Pancreas (tissue), 10 donors: ENCODE data around the gene TPM1. TPM values are rescaled to one million over a fixed set of nuclear protein-coding genes. Genes with fewer than 3 reads are reported as not detected.

ENCODE experiments used
- ATAC-seq, 4 donors: fragments of 200-7000 bp; cut with Tn5 transposase; one replicate each; pipeline versions ENCODE4 v1.8.0 to v1.9.1; 2020; ENCODE audit warnings: mild to moderate bottlenecking in 4 of 4, moderate library complexity in 4 of 4
- DNase-seq, 6 donors: peaks; one replicate each; pipeline ENCODE4 v3.0.0-alpha.2; 2020
- FAIRE-seq: peaks from 2 replicates; lab custom pipeline; 2012; peaks lifted over from hg19 to GRCh38; lab: Jason Lieb, UNC
- H3K27ac ChIP-seq, 4 donors: fragments of 200-600 bp; sonication (generic); 1 replicate in 3 of 4; 2 replicates in 1 of 4; pipeline versions ENCODE4 v1.5.0 to v1.8.0; 2020
- H3K27me3 ChIP-seq, 4 donors: fragments of 200-600 bp; one replicate each; pipeline ENCODE4 v1.8.0; 2021
- H3K36me3 ChIP-seq, 3 donors: fragments of 200-600 bp; sonication (generic) in 1 of 3; one replicate each; pipeline versions ENCODE4 v1.5.0 to v1.8.0; 2020 to 2021
- H3K4me1 ChIP-seq, 3 donors: fragments of 200-600 bp; one replicate each; pipeline ENCODE4 v1.8.0; 2021
- H3K4me3 ChIP-seq, 4 donors: fragments of 200-600 bp; sonication (generic) in 2 of 4; one replicate each; pipeline versions ENCODE4 v1.5.0 to v1.8.0; 2020 to 2021
- H3K9me3 ChIP-seq, 4 donors: fragments of 200-600 bp; one replicate each; pipeline ENCODE4 v1.8.0; 2021
- WGBS, 2 donors: extraction: QIAGEN DNeasy Blood & Tissue Kit; methylation state at CpG; one replicate each; pipeline ENCODE4 v1.1.7; 2013; 5-methylcytosine and 5-hydroxymethylcytosine counted together
- intact Hi-C, 3 donors: fragments of 100-400 bp; cut with DNase I; formaldehyde crosslinking; loops; one replicate each; pipeline versions ENCODE4 v1.11.1 to v1.14.2; 2022
- polyA plus RNA-seq, 2 donors: library from polyadenylated mRNA; stranded (reverse); fragments of 200-250 nt; gene quantifications; one replicate each; pipeline ENCODE4 v1.2.3, GENCODE V29; 2013
- total RNA-seq, 6 donors: library from RNA; stranded (reverse); fragmentation: NEBNext Ultra II Directional in 4 of 6; extraction: Animal tissue kit (Norgen Biotek cat#: 25700) in 4 of 6; gene quantifications; one replicate each; pipeline versions ENCODE4 v1.2.1 to v1.2.4, GENCODE V29; 2021 to 2023
- TF ChIP-seq, protein P1 (sequence below), 4 donors: fragments of 200-600 bp; sonication (generic) in 3 of 4; IDR thresholded peaks; one replicate each; pipeline versions ENCODE4 v1.5.0 to v1.8.0; 2021; ENCODE audit warnings: antibody characterized with exemption in 4 of 4
- donor health status: healthy with polysubstance abuse.
- donor health status: DM: no; HTN: no; CAD: no; lungs with moderate emphysema.
- donor health status: DM: no; HTN: no; CAD: no.
- donor health status: control.
- donor health status: control.
- donor health status: Bipolar disorder and iron deficiency.
- donor health status: DM: yes; HTN: yes; CAD: no.
- donor health status: DM: no; HTN: no; CAD: no.
- donor health status: DM: no; HTN: no; CAD: no.
- donor health status: DM: yes; HTN: yes; CAD: no.

The TPM1 gene
- total and polyA plus RNA-seq, 8 donors: 114 to 482 (median 263) TPM

DNA sequence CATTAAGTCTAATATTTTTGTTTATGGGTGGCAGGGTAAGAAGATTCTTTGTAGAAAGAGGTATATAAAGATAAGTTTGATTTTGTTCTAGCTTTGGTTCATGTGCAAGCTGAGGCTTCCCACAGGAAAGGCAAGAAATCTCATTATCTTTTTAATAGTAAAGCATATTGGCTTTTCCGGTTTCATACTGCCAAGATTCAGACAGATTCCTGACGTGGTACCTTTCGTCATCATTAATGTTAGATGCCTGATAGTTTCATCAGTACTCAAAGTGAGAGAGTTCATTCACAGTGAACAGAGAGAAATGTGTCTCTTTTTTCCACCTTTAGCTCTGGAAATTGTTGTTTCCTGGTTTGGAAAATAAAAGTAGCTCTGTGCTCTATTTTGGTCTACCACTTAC lies 16.5 kb downstream of the TPM1 start:
- ATAC-seq: no peak
- Histone ChIP-seq H3K27me3 (no peaks in the 10 kb centered on the region), H3K27ac (no peak overlapping the region), H3K4me3 (no peak overlapping the region), H3K36me3 (peaks cover 11 to 72% (median 40%) of the 10 kb centered on the region in 3 donors), H3K4me1 (peaks cover 7 to 20% (median 14%) of the 10 kb centered on the region in 3 donors), H3K9me3 (no peaks in the 10 kb centered on the region)
- TF ChIP-seq, protein P1, sequence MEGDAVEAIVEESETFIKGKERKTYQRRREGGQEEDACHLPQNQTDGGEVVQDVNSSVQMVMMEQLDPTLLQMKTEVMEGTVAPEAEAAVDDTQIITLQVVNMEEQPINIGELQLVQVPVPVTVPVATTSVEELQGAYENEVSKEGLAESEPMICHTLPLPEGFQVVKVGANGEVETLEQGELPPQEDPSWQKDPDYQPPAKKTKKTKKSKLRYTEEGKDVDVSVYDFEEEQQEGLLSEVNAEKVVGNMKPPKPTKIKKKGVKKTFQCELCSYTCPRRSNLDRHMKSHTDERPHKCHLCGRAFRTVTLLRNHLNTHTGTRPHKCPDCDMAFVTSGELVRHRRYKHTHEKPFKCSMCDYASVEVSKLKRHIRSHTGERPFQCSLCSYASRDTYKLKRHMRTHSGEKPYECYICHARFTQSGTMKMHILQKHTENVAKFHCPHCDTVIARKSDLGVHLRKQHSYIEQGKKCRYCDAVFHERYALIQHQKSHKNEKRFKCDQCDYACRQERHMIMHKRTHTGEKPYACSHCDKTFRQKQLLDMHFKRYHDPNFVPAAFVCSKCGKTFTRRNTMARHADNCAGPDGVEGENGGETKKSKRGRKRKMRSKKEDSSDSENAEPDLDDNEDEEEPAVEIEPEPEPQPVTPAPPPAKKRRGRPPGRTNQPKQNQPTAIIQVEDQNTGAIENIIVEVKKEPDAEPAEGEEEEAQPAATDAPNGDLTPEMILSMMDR (IDR thresholded peaks at IDR 0.05): no peak
- WGBS, 2 donors: 50 to 53% methylated on average over 3 of the region's 3 CpGs
- intact Hi-C loops: no loop called here
- no peak for FAIRE-seq
- no peak for DNase-seq

DNA sequence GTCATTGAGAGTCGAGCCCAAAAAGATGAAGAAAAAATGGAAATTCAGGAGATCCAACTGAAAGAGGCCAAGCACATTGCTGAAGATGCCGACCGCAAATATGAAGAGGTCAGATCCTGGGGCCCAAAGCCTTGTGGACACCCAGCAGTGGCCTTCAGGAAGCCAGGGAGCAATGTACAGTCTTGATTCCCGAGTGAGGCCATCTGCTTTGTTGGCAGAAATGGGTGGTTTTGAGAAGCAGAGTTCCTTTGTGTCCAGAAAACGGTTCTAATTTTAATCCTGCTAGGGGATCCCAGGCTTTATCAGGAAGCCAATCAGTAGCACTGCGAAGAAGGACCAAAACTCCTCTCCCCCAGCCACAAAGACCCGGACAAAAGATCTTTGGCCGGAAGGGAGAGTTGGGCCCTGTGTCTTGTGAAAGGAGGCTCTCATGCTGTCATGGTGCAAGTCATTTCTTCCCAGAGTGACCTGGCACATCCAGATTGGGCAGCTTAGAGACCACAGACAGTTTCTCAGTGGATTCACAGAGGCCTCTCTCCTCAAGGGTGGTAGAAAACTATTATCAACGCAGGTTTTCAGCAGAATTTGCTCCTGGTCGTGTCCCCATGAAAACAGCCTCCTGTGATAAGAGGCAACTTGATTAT lies 17.1 kb downstream of the TPM1 start:
- FAIRE-seq (no peak), ATAC-seq (no peak), DNase-seq (no peak)
- Histone ChIP-seq H3K4me3 (no peak overlapping the region), H3K27me3 (no peaks in the 10 kb centered on the region), H3K9me3 (no peaks in the 10 kb centered on the region), H3K36me3 (peaks cover 11 to 75% (median 40%) of the 10 kb centered on the region in 3 donors), H3K4me1 (peaks cover under 1 to 14% (median 11%) of the 10 kb centered on the region in 3 donors), H3K27ac (no peak overlapping the region)
- intact Hi-C loops: no loop called here
- 82 to 86% methylated on average over 10 of the region's 10 CpGs for WGBS, 2 donors
- TF ChIP-seq, protein P1 (IDR thresholded peaks at IDR 0.05): no peak

DNA sequence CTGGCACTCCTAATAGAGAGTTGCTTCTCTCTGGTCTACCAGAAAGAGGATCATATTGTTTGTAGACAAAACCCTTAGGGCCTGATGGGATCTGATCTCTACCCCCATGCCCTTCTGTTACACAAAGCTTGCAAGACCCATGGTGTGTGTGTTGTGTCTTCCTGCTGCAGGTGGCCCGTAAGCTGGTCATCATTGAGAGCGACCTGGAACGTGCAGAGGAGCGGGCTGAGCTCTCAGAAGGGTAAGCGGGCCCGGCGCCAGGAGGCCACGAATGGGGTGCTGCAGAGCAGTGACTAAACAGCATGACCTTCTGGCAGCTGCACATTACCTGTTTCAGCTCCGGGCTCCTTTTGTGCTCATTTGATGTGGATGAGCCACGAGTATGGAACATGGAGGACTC lies 18.2 kb downstream of the TPM1 start:
- WGBS, 2 donors: 90 to 93% methylated on average over 10 of the region's 10 CpGs
- TF ChIP-seq, protein P1 (IDR thresholded peaks at IDR 0.05): no peak
- ATAC-seq (no peak), FAIRE-seq (no peak), DNase-seq (no peak)
- no peak overlapping the region for H3K27ac ChIP-seq
- H3K4me3 ChIP-seq: no peak overlapping the region
- no peaks in the 10 kb centered on the region for H3K9me3 ChIP-seq
- no peaks in the 10 kb centered on the region for H3K27me3 ChIP-seq
- intact Hi-C loops: no loop called here
- H3K4me1 ChIP-seq: peaks cover 0 to 4% (median 4%) of the 10 kb centered on the region in 3 donors
- peaks cover 11 to 85% (median 40%) of the 10 kb centered on the region in 3 donors for H3K36me3 ChIP-seq

DNA sequence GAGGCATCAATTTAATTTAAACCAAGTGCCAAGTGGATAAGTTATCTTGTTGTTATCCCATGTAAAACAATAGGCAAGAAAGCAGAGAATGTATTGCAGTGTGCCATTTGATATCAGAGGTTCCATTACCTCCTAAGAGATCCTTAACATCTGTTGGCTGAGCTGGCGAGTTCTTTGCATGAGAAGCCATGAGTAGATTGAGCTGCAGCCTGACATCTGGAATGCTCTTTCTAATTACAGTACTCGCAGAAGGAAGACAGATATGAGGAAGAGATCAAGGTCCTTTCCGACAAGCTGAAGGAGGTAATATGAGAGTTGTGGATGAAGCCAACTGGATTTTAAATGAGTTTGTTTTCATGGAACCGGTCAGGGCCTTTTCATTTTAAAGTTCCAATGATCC lies 19.4 kb downstream of the TPM1 start:
- Histone ChIP-seq H3K4me1 (no peaks in the 10 kb centered on the region), H3K36me3 (peaks cover 10 to 90% (median 40%) of the 10 kb centered on the region in 3 donors), H3K4me3 (no peak overlapping the region), H3K9me3 (no peaks in the 10 kb centered on the region), H3K27ac (no peak overlapping the region), H3K27me3 (no peaks in the 10 kb centered on the region)
- no peak for DNase-seq
- WGBS, 2 donors: 80 to 84% methylated on average over 4 of the region's 4 CpGs
- no peak for ATAC-seq
- TF ChIP-seq, protein P1 (IDR thresholded peaks at IDR 0.05): no peak
- FAIRE-seq: no peak
- intact Hi-C loops: no loop called here

DNA sequence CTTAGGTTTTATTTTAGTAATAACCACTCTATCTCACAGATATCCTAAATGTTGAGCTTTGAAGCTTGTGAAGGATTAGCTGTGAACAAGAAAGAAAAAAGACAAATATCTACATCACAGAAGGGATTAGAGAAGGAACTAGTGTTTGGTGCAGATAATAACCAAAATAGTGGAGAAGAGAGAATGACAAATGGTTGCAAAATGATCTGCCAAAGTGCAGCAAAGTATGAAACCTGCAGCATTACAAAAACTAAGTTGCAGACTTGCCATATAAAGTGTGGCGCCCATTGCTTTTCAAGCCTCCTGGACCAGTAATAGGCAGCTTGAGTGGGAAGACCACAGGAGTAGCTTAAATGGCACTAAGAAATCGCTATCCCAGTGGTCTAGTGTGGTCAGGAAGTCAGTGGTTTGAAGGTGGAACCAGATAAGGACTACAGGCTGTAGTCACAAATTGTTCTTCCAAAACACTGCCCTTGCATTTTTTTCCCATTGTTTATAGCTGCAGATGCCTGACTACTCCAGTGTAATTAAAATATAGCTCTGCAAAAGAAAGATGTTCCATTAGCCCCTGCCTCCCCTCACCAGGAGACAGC lies 20.7 kb downstream of the TPM1 start:
- peaks cover 6 to 90% (median 40%) of the 10 kb centered on the region in 3 donors for H3K36me3 ChIP-seq
- DNase-seq (no peak), ATAC-seq (no peak), FAIRE-seq (no peak)
- H3K9me3 ChIP-seq: no peaks in the 10 kb centered on the region
- H3K4me1 ChIP-seq: no peaks in the 10 kb centered on the region
- no peaks in the 10 kb centered on the region for H3K27me3 ChIP-seq
- WGBS, 2 donors: 92 to 98% methylated on average over 2 of the region's 2 CpGs
- TF ChIP-seq, protein P1 (IDR thresholded peaks at IDR 0.05): no peak
- H3K27ac ChIP-seq: no peak overlapping the region
- H3K4me3 ChIP-seq: no peak overlapping the region
- intact Hi-C loops: no loop called here
